IMR-90 (cell line): Measurements from ENCODE around the gene CDCP2. TPM values are rescaled to one million over a fixed set of nuclear protein-coding genes. Genes with fewer than 3 reads are reported as not detected.

Source experiments
- ATAC-seq: fragments of 200-7000 bp; cut with Tn5 transposase; 2 replicates; pipeline ENCODE4 v1.9.1; 2020; ENCODE audit warnings: low read depth, mild to moderate bottlenecking, moderate library complexity
- BruUV-seq: library from RNA; stranded (reverse); fragments of 400-500 nt; replicated peaks from 2 replicates; lab custom pipeline; 2021; lab: Mats Ljungman, UMichigan
- CTCF ChIA-PET: fragments of 300-600 bp; formaldehyde crosslinking; extraction: SDS; loops from one replicate; lab custom pipeline; 2021; ENCODE audit warnings: antibody characterized with exemption; lab: Yijun Ruan, JAX
- POLR2A ChIA-PET: fragments of 300-600 bp; sonication (Branson Sonifier 250); formaldehyde crosslinking; loops from one replicate; lab custom pipeline; 2022; ENCODE audit warnings: antibody characterized with exemption; ENCODE audit not compliant: unreplicated experiment; lab: Charles Lee
- DNase-seq: peaks from one replicate; pipeline ENCODE4 v3.0.0; 2013
- H2AFZ ChIP-seq: replicated peaks from 2 replicates; pipeline ENCODE3; 2013; ENCODE audit warnings: low read length, mild to moderate bottlenecking; ENCODE audit not compliant: poor library complexity
- H2AK5ac ChIP-seq: 2 replicates; pipeline ENCODE4 v1.6.1; 2013; ENCODE audit warnings: low read depth, low read length, inconsistent platforms
- H2AK9ac ChIP-seq: replicated peaks from 2 replicates; pipeline ENCODE3; 2013; ENCODE audit warnings: mild to moderate bottlenecking, low read depth, low read length, moderate library complexity; ENCODE audit not compliant: poor library complexity
- H2BK120ac ChIP-seq: 2 replicates; pipeline ENCODE4 v1.6.1; 2013; ENCODE audit warnings: low read depth, low read length, inconsistent platforms
- H2BK15ac ChIP-seq: 3 replicates; pipeline ENCODE4 v1.6.1; 2013; ENCODE audit warnings: low read depth, low read length, inconsistent platforms
- H2BK20ac ChIP-seq: 2 replicates; pipeline ENCODE4 v1.6.1; 2013; ENCODE audit warnings: low read depth, mild to moderate bottlenecking, inconsistent platforms, low read length, moderate library complexity
- H2BK5ac ChIP-seq: 2 replicates; pipeline ENCODE4 v1.6.1; 2013; ENCODE audit warnings: mild to moderate bottlenecking, low read depth, low read length, inconsistent platforms; ENCODE audit not compliant: poor library complexity, severe bottlenecking
- H3K14ac ChIP-seq: replicated peaks from 2 replicates; pipeline ENCODE4 v1.6.1; 2013; ENCODE audit warnings: low read depth, low read length, inconsistent platforms
- H3K18ac ChIP-seq: 2 replicates; pipeline ENCODE4 v1.6.1; 2013; ENCODE audit warnings: low read depth, low read length, control low read depth
- H3K23ac ChIP-seq: 2 replicates; pipeline ENCODE4 v1.6.1; 2013; ENCODE audit warnings: low read depth, low read length, inconsistent platforms
- H3K27ac ChIP-seq: 2 replicates; pipeline ENCODE4 v1.5.1; 2013; ENCODE audit warnings: mild to moderate bottlenecking, control low read depth, low read length; ENCODE audit not compliant: insufficient read depth
- H3K27me3 ChIP-seq: 2 replicates; pipeline ENCODE4 v1.6.1; 2013; ENCODE audit warnings: low read length; ENCODE audit not compliant: control insufficient read depth, insufficient read depth
- H3K36me3 ChIP-seq: 2 replicates; pipeline ENCODE4 v1.6.1; 2013; ENCODE audit warnings: low read length, mixed read lengths; ENCODE audit not compliant: control insufficient read depth, insufficient read depth
- H3K4ac ChIP-seq: 2 replicates; pipeline ENCODE4 v1.6.1; 2013; ENCODE audit warnings: low read depth, low read length, inconsistent platforms
- H3K4me1 ChIP-seq: 2 replicates; pipeline ENCODE4 v1.6.1; 2013; ENCODE audit warnings: low read length, mixed read lengths; ENCODE audit not compliant: control insufficient read depth, insufficient read depth
- H3K4me2 ChIP-seq: 2 replicates; pipeline ENCODE4 v1.6.1; 2013; ENCODE audit warnings: low read depth, mild to moderate bottlenecking, control low read depth, low read length, moderate library complexity
- H3K4me3 ChIP-seq: 2 replicates; pipeline ENCODE4 v1.5.1; 2013; ENCODE audit warnings: low read depth, mild to moderate bottlenecking, control low read depth, low read length, moderate library complexity; ENCODE audit not compliant: insufficient read depth
- H3K56ac ChIP-seq: 2 replicates; pipeline ENCODE4 v1.6.1; 2013; ENCODE audit warnings: low read length, inconsistent platforms; ENCODE audit not compliant: insufficient read depth; ENCODE audit errors: extremely low read depth
- H3K79me1 ChIP-seq, 2 experiments: 2 replicates each; pipeline ENCODE4 v1.6.1; 2013; ENCODE audit warnings: low read length in 2 of 2, inconsistent platforms in 1 of 2, low read depth in 1 of 2
- H3K9ac ChIP-seq: 2 replicates; pipeline ENCODE4 v1.6.1; 2013; ENCODE audit warnings: low read depth, low read length, control low read depth
- H3K9me1 ChIP-seq: 2 replicates; pipeline ENCODE4 v1.6.1; 2013; ENCODE audit warnings: low read length, inconsistent platforms; ENCODE audit not compliant: insufficient read depth
- H3K9me3 ChIP-seq: 2 replicates; pipeline ENCODE4 v1.6.1; 2013; ENCODE audit warnings: low read length; ENCODE audit not compliant: control insufficient read depth, insufficient read depth
- H4K20me1 ChIP-seq: 2 replicates; pipeline ENCODE4 v1.6.1; 2013; ENCODE audit warnings: low read length, inconsistent platforms; ENCODE audit not compliant: insufficient read depth
- H4K5ac ChIP-seq: 2 replicates; pipeline ENCODE4 v1.6.1; 2013; ENCODE audit warnings: mild to moderate bottlenecking, low read depth, low read length, control low read depth
- H4K8ac ChIP-seq, 2 experiments: 2 replicates each; pipeline ENCODE4 v1.6.1; 2013; ENCODE audit warnings: low read depth in 2 of 2, low read length in 2 of 2, control low read depth in 1 of 2, inconsistent platforms in 1 of 2
- H4K91ac ChIP-seq: 2 replicates; pipeline ENCODE4 v1.6.1; 2013; ENCODE audit warnings: low read depth, low read length, inconsistent platforms; ENCODE audit not compliant: insufficient read depth
- CTCF ChIP-seq: conservative IDR thresholded peaks from 2 replicates; pipeline ENCODE4 v1.5.1; 2012; ENCODE audit warnings: mild to moderate bottlenecking, low read depth, low read length, improper control_type of control experiment
- RAD21 ChIP-seq: IDR thresholded peaks from 2 replicates; pipeline ENCODE4 v1.6.1; 2012; ENCODE audit warnings: low read length, improper control_type of control experiment
- RCOR1 ChIP-seq: IDR thresholded peaks from 2 replicates; pipeline ENCODE4 v1.6.1; 2012; ENCODE audit warnings: mild to moderate bottlenecking, low read length, improper control_type of control experiment; ENCODE audit not compliant: insufficient replicate concordance
- RFX5 ChIP-seq: IDR thresholded peaks from 2 replicates; pipeline ENCODE4 v1.8.0; 2012; ENCODE audit warnings: low read depth, mild to moderate bottlenecking, low read length, moderate library complexity
- SMC3 ChIP-seq: fragments of 150-350 bp; IDR thresholded peaks from 2 replicates; pipeline ENCODE4 v1.6.1; 2016; ENCODE audit warnings: low read depth, mild to moderate bottlenecking, antibody characterized with exemption, low read length, moderate library complexity
- WGBS, 2 experiments: methylation state at CpG; one replicate each; pipeline versions ENCODE4 v1.1.5 to v1.1.7; 2013; ENCODE audit warnings: missing lambda C conversion rate in 2 of 2; ENCODE audit not compliant: insufficient read length in 1 of 2; ENCODE audit errors: extremely low coverage in 2 of 2; 5-methylcytosine and 5-hydroxymethylcytosine counted together
- dilution Hi-C: fragments of 300-500 bp; cut with HindIII; formaldehyde crosslinking; loops from one replicate; pipeline ENCODE4 v1.14.3; 2018; ENCODE audit warnings: low sequenced_read_pairs; ENCODE audit not compliant: unreplicated experiment
- in situ Hi-C: fragments of 300-500 bp; cut with MboI; formaldehyde crosslinking; loops from 3 replicates; pipeline ENCODE4 v1.14.3; 2019; ENCODE audit warnings: low sequenced_read_pairs, inconsistent platforms, mixed read lengths
- intact Hi-C: fragments of 100-400 bp; cut with micrococcal nuclease; formaldehyde crosslinking; loops from 2 replicates; pipeline ENCODE4 v1.10.0; 2022
- polyA plus RNA-seq, 3 experiments: library from polyadenylated mRNA; depleted of rRNA; stranded (reverse); fragments of >200 nt; gene quantifications; 2 replicates each; pipeline ENCODE4 v1.2.3, GENCODE V29; 2012; ENCODE audit warnings: low replicate concordance in 1 of 3
- total RNA-seq: library from RNA; depleted of rRNA; stranded (reverse); fragments of >200 nt; gene quantifications from 2 replicates; pipeline ENCODE4 v1.2.3, GENCODE V29; 2012

CDCP2 gene
- total and polyA plus RNA-seq, 2 of the 4 experiments (the other 2 are of a cell fraction) = not detected

GRCh38 chr1:54109129-54110090 lies 43.4 kb downstream of the CDCP2 start:
- WGBS, 2 experiments = 80% methylated on average over 4 of the region's 6 CpGs; no CpG with 5 or more reads in 1 of the 2 experiments
- H3K27ac ChIP-seq = no peak overlapping the region
- no TSS peak for BruUV-seq
- in situ Hi-C loops (loop anchor here (10.0 kb wide), 1 partner anchor 385 kb away; no protein-coding TSS in a partner anchor), intact Hi-C loops (no loop called here), dilution Hi-C loops (no loop called here)
- no peak overlapping the region for H2BK15ac ChIP-seq
- no peak overlapping the region for H4K5ac ChIP-seq
- H3K4me1 ChIP-seq = no peaks in the 10 kb centered on the region
- no peak overlapping the region for H3K56ac ChIP-seq
- no peaks in the 10 kb centered on the region for H3K79me1 ChIP-seq
- no peak overlapping the region for H3K18ac ChIP-seq
- DNase-seq = peak; percentile 13
- H2BK5ac ChIP-seq = no peak overlapping the region
- no peak overlapping the region for H4K8ac ChIP-seq
- H3K36me3 ChIP-seq = no peaks in the 10 kb centered on the region
- H2AK5ac ChIP-seq = no peak overlapping the region
- ChIA-PET CTCF (no interaction called here), POLR2A (no interaction called here)
- H3K4me3 ChIP-seq = no peak overlapping the region
- no peak overlapping the region for H3K4ac ChIP-seq
- no peak overlapping the region for H2BK120ac ChIP-seq
- no peak overlapping the region for H2BK20ac ChIP-seq
- H3K23ac ChIP-seq = no peak overlapping the region
- H3K14ac ChIP-seq = no peak overlapping the region
- TF ChIP-seq RAD21 (no peak), CTCF (no peak), SMC3 (no peak), RFX5 (no peak), RCOR1 (no peak)
- no peak overlapping the region for H3K4me2 ChIP-seq
- no peak for ATAC-seq
- no peak overlapping the region for H3K9ac ChIP-seq
- no peaks in the 10 kb centered on the region; the same call in 1 of the 2 replicates for H3K27me3 ChIP-seq
- no peak overlapping the region for H4K91ac ChIP-seq
- H2AFZ ChIP-seq = peak overlapping the region; percentile 8
- H3K9me1 ChIP-seq = no peaks in the 10 kb centered on the region; the same call in 1 of the 2 replicates
- H4K20me1 ChIP-seq = no peaks in the 10 kb centered on the region
- no peaks in the 10 kb centered on the region for H3K9me3 ChIP-seq
- no peak overlapping the region for H2AK9ac ChIP-seq
